IMR-90 (cell line): ENCODE results near the gene MRPL50. TPM values are rescaled to one million over a fixed set of nuclear protein-coding genes. Genes with fewer than 3 reads are reported as not detected.

Experiments
- ATAC-seq: fragments of 200-7000 bp; cut with Tn5 transposase; 2 replicates; pipeline ENCODE4 v1.9.1; 2020; ENCODE audit warnings: low read depth, mild to moderate bottlenecking, moderate library complexity
- BruUV-seq: library from RNA; stranded (reverse); fragments of 400-500 nt; replicated peaks from 2 replicates; lab custom pipeline; 2021; lab: Mats Ljungman, UMichigan
- CTCF ChIA-PET: fragments of 300-600 bp; formaldehyde crosslinking; extraction: SDS; loops from one replicate; lab custom pipeline; 2021; ENCODE audit warnings: antibody characterized with exemption; lab: Yijun Ruan, JAX
- POLR2A ChIA-PET: fragments of 300-600 bp; sonication (Branson Sonifier 250); formaldehyde crosslinking; loops from one replicate; lab custom pipeline; 2022; ENCODE audit warnings: antibody characterized with exemption; ENCODE audit not compliant: unreplicated experiment; lab: Charles Lee
- DNase-seq: peaks from one replicate; pipeline ENCODE4 v3.0.0; 2013
- H2AFZ ChIP-seq: replicated peaks from 2 replicates; pipeline ENCODE3; 2013; ENCODE audit warnings: low read length, mild to moderate bottlenecking; ENCODE audit not compliant: poor library complexity
- H2AK5ac ChIP-seq: 2 replicates; pipeline ENCODE4 v1.6.1; 2013; ENCODE audit warnings: low read depth, low read length, inconsistent platforms
- H2AK9ac ChIP-seq: replicated peaks from 2 replicates; pipeline ENCODE3; 2013; ENCODE audit warnings: mild to moderate bottlenecking, low read depth, low read length, moderate library complexity; ENCODE audit not compliant: poor library complexity
- H2BK120ac ChIP-seq: 2 replicates; pipeline ENCODE4 v1.6.1; 2013; ENCODE audit warnings: low read depth, low read length, inconsistent platforms
- H2BK15ac ChIP-seq: 3 replicates; pipeline ENCODE4 v1.6.1; 2013; ENCODE audit warnings: low read depth, low read length, inconsistent platforms
- H2BK20ac ChIP-seq: 2 replicates; pipeline ENCODE4 v1.6.1; 2013; ENCODE audit warnings: low read depth, mild to moderate bottlenecking, inconsistent platforms, low read length, moderate library complexity
- H2BK5ac ChIP-seq: 2 replicates; pipeline ENCODE4 v1.6.1; 2013; ENCODE audit warnings: mild to moderate bottlenecking, low read depth, low read length, inconsistent platforms; ENCODE audit not compliant: poor library complexity, severe bottlenecking
- H3K14ac ChIP-seq: replicated peaks from 2 replicates; pipeline ENCODE4 v1.6.1; 2013; ENCODE audit warnings: low read depth, low read length, inconsistent platforms
- H3K18ac ChIP-seq: 2 replicates; pipeline ENCODE4 v1.6.1; 2013; ENCODE audit warnings: low read depth, low read length, control low read depth
- H3K23ac ChIP-seq: 2 replicates; pipeline ENCODE4 v1.6.1; 2013; ENCODE audit warnings: low read depth, low read length, inconsistent platforms
- H3K27ac ChIP-seq: 2 replicates; pipeline ENCODE4 v1.5.1; 2013; ENCODE audit warnings: mild to moderate bottlenecking, control low read depth, low read length; ENCODE audit not compliant: insufficient read depth
- H3K27me3 ChIP-seq: 2 replicates; pipeline ENCODE4 v1.6.1; 2013; ENCODE audit warnings: low read length; ENCODE audit not compliant: control insufficient read depth, insufficient read depth
- H3K36me3 ChIP-seq: 2 replicates; pipeline ENCODE4 v1.6.1; 2013; ENCODE audit warnings: low read length, mixed read lengths; ENCODE audit not compliant: control insufficient read depth, insufficient read depth
- H3K4ac ChIP-seq: 2 replicates; pipeline ENCODE4 v1.6.1; 2013; ENCODE audit warnings: low read depth, low read length, inconsistent platforms
- H3K4me1 ChIP-seq: 2 replicates; pipeline ENCODE4 v1.6.1; 2013; ENCODE audit warnings: low read length, mixed read lengths; ENCODE audit not compliant: control insufficient read depth, insufficient read depth
- H3K4me2 ChIP-seq: 2 replicates; pipeline ENCODE4 v1.6.1; 2013; ENCODE audit warnings: low read depth, mild to moderate bottlenecking, control low read depth, low read length, moderate library complexity
- H3K4me3 ChIP-seq: 2 replicates; pipeline ENCODE4 v1.5.1; 2013; ENCODE audit warnings: low read depth, mild to moderate bottlenecking, control low read depth, low read length, moderate library complexity; ENCODE audit not compliant: insufficient read depth
- H3K56ac ChIP-seq: 2 replicates; pipeline ENCODE4 v1.6.1; 2013; ENCODE audit warnings: low read length, inconsistent platforms; ENCODE audit not compliant: insufficient read depth; ENCODE audit errors: extremely low read depth
- H3K79me1 ChIP-seq, 2 experiments: 2 replicates each; pipeline ENCODE4 v1.6.1; 2013; ENCODE audit warnings: low read length in 2 of 2, inconsistent platforms in 1 of 2, low read depth in 1 of 2
- H3K9ac ChIP-seq: 2 replicates; pipeline ENCODE4 v1.6.1; 2013; ENCODE audit warnings: low read depth, low read length, control low read depth
- H3K9me1 ChIP-seq: 2 replicates; pipeline ENCODE4 v1.6.1; 2013; ENCODE audit warnings: low read length, inconsistent platforms; ENCODE audit not compliant: insufficient read depth
- H3K9me3 ChIP-seq: 2 replicates; pipeline ENCODE4 v1.6.1; 2013; ENCODE audit warnings: low read length; ENCODE audit not compliant: control insufficient read depth, insufficient read depth
- H4K20me1 ChIP-seq: 2 replicates; pipeline ENCODE4 v1.6.1; 2013; ENCODE audit warnings: low read length, inconsistent platforms; ENCODE audit not compliant: insufficient read depth
- H4K5ac ChIP-seq: 2 replicates; pipeline ENCODE4 v1.6.1; 2013; ENCODE audit warnings: mild to moderate bottlenecking, low read depth, low read length, control low read depth
- H4K8ac ChIP-seq, 2 experiments: 2 replicates each; pipeline ENCODE4 v1.6.1; 2013; ENCODE audit warnings: low read depth in 2 of 2, low read length in 2 of 2, control low read depth in 1 of 2, inconsistent platforms in 1 of 2
- H4K91ac ChIP-seq: 2 replicates; pipeline ENCODE4 v1.6.1; 2013; ENCODE audit warnings: low read depth, low read length, inconsistent platforms; ENCODE audit not compliant: insufficient read depth
- BHLHE40 ChIP-seq: fragments of 150-350 bp; IDR thresholded peaks from 2 replicates; pipeline ENCODE4 v1.6.1; 2016; ENCODE audit warnings: mild to moderate bottlenecking, low read depth, low read length
- CEBPB ChIP-seq: IDR thresholded peaks from 2 replicates; pipeline ENCODE4 v1.6.1; 2012; ENCODE audit warnings: low read depth, low read length, improper control_type of control experiment
- POLR2A ChIP-seq: IDR thresholded peaks from 2 replicates; pipeline ENCODE4 v1.6.1; 2012; ENCODE audit warnings: mild to moderate bottlenecking, low read depth, low read length
- RFX5 ChIP-seq: IDR thresholded peaks from 2 replicates; pipeline ENCODE4 v1.8.0; 2012; ENCODE audit warnings: low read depth, mild to moderate bottlenecking, low read length, moderate library complexity
- WGBS, 2 experiments: methylation state at CpG; one replicate each; pipeline versions ENCODE4 v1.1.5 to v1.1.7; 2013; ENCODE audit warnings: missing lambda C conversion rate in 2 of 2; ENCODE audit not compliant: insufficient read length in 1 of 2; ENCODE audit errors: extremely low coverage in 2 of 2; 5-methylcytosine and 5-hydroxymethylcytosine counted together
- dilution Hi-C: fragments of 300-500 bp; cut with HindIII; formaldehyde crosslinking; loops from one replicate; pipeline ENCODE4 v1.14.3; 2018; ENCODE audit warnings: low sequenced_read_pairs; ENCODE audit not compliant: unreplicated experiment
- in situ Hi-C: fragments of 300-500 bp; cut with MboI; formaldehyde crosslinking; loops from 3 replicates; pipeline ENCODE4 v1.14.3; 2019; ENCODE audit warnings: low sequenced_read_pairs, inconsistent platforms, mixed read lengths
- intact Hi-C: fragments of 100-400 bp; cut with micrococcal nuclease; formaldehyde crosslinking; loops from 2 replicates; pipeline ENCODE4 v1.10.0; 2022
- polyA plus RNA-seq, 3 experiments: library from polyadenylated mRNA; depleted of rRNA; stranded (reverse); fragments of >200 nt; gene quantifications; 2 replicates each; pipeline ENCODE4 v1.2.3, GENCODE V29; 2012; ENCODE audit warnings: low replicate concordance in 1 of 3
- total RNA-seq: library from RNA; depleted of rRNA; stranded (reverse); fragments of >200 nt; gene quantifications from 2 replicates; pipeline ENCODE4 v1.2.3, GENCODE V29; 2012
- TF ChIP-seq, protein P1 (sequence below): conservative IDR thresholded peaks from 2 replicates; pipeline ENCODE4 v1.5.1; 2012; ENCODE audit warnings: mild to moderate bottlenecking, low read depth, low read length, improper control_type of control experiment

The MRPL50 gene
- total and polyA plus RNA-seq, 2 of the 4 experiments (the other 2 are of a cell fraction): 7.5 to 8.6 TPM

DNA sequence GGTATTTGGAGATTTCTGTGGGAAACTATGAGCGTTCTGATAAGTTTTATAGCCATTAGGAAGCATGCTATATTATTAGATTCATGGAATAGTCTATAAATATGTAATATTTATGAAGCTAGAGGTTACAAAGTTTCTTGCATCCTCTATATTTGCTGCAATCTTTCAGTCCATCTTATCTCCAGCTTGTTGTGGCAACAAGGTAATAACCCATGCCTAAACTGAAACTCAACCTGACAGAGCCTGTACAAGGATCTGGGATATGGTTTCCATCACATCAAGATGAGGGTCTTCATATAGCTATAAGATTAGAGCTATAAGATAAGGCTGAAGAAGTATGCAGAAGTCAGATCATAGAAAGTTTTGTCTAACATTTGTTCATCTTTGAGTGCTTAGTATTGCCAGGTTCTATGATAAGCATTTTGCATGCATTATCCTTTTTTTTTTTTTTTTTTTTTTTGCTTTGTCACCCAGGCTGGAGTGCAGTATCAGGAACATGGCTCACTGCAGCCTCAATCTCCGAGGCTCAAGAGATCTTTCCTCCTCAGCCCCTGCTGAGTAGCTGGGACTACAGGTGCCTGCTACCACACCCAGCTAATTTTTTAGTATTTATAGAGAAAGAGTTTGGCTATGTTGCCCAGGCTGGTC is 28.4 kb downstream of the MRPL50 start:
- no TSS peak for BruUV-seq
- H3K9me1 ChIP-seq: no peaks in the 10 kb centered on the region
- H4K91ac ChIP-seq: no peak overlapping the region
- no peak overlapping the region for H3K27ac ChIP-seq
- H4K5ac ChIP-seq: no peak overlapping the region
- H3K23ac ChIP-seq: no peak overlapping the region
- H2BK20ac ChIP-seq: no peak overlapping the region
- no peak for DNase-seq
- dilution Hi-C loops (no loop called here), in situ Hi-C loops (no loop called here), intact Hi-C loops (no loop called here)
- no peak overlapping the region for H2AK5ac ChIP-seq
- H3K4me3 ChIP-seq: no peak overlapping the region
- H4K20me1 ChIP-seq: no peaks in the 10 kb centered on the region
- no peak overlapping the region for H3K18ac ChIP-seq
- no peaks in the 10 kb centered on the region for H3K27me3 ChIP-seq
- H3K4ac ChIP-seq: no peak overlapping the region
- H3K56ac ChIP-seq: no peak overlapping the region
- H3K4me1 ChIP-seq: no peaks in the 10 kb centered on the region
- no peak overlapping the region for H3K4me2 ChIP-seq
- H2BK120ac ChIP-seq: no peak overlapping the region
- ATAC-seq: no peak
- WGBS, 2 experiments: no CpG with 5 or more reads among the region's 2 CpGs
- no peak overlapping the region for H3K9ac ChIP-seq
- H3K79me1 ChIP-seq: no peaks in the 10 kb centered on the region
- no peaks in the 10 kb centered on the region for H3K36me3 ChIP-seq
- H2BK15ac ChIP-seq: no peak overlapping the region
- no peaks in the 10 kb centered on the region for H3K9me3 ChIP-seq
- POLR2A ChIA-PET: no interaction called here
- no peak overlapping the region for H4K8ac ChIP-seq
- H3K14ac ChIP-seq: no peak overlapping the region
- CTCF ChIA-PET: interaction anchor here (1.8 kb wide), 1 partner anchor 19 kb away, joined by 4 read pairs; no protein-coding TSS in a partner anchor
- no peak overlapping the region for H2AFZ ChIP-seq
- no peak overlapping the region for H2AK9ac ChIP-seq
- H2BK5ac ChIP-seq: no peak overlapping the region
- TF ChIP-seq, protein P1, sequence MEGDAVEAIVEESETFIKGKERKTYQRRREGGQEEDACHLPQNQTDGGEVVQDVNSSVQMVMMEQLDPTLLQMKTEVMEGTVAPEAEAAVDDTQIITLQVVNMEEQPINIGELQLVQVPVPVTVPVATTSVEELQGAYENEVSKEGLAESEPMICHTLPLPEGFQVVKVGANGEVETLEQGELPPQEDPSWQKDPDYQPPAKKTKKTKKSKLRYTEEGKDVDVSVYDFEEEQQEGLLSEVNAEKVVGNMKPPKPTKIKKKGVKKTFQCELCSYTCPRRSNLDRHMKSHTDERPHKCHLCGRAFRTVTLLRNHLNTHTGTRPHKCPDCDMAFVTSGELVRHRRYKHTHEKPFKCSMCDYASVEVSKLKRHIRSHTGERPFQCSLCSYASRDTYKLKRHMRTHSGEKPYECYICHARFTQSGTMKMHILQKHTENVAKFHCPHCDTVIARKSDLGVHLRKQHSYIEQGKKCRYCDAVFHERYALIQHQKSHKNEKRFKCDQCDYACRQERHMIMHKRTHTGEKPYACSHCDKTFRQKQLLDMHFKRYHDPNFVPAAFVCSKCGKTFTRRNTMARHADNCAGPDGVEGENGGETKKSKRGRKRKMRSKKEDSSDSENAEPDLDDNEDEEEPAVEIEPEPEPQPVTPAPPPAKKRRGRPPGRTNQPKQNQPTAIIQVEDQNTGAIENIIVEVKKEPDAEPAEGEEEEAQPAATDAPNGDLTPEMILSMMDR: no peak
- TF ChIP-seq BHLHE40: no peak
- TF ChIP-seq CEBPB: no peak
- no peak for TF ChIP-seq RFX5
- no peak for TF ChIP-seq POLR2A
